H1 (cell line): ENCODE results near the gene SLC25A11. TPM values are rescaled to one million over a fixed set of nuclear protein-coding genes. Genes with fewer than 3 reads are reported as not detected.

Experiments used
- CTCF ChIA-PET: fragments of 300-600 bp; sonication (Branson Sonifier 250); formaldehyde crosslinking; loops from one replicate; lab custom pipeline; 2021; ENCODE audit not compliant: partially characterized antibody; lab: Charles Lee
- POLR2A ChIA-PET: fragments of 300-600 bp; sonication (Branson Sonifier 250); formaldehyde crosslinking; loops from one replicate; lab custom pipeline; 2021; ENCODE audit warnings: inconsistent platforms; ENCODE audit not compliant: partially characterized antibody; lab: Charles Lee
- DNase-seq, 2 experiments: peaks; one replicate each; pipeline versions ENCODE4 v3.0.0 to v3.0.0-alpha.2; 2010 to 2022; ENCODE audit warnings: low spot score in 2 of 2, low read depth in 1 of 2, mixed read lengths in 1 of 2
- FAIRE-seq: peaks from 2 replicates; lab custom pipeline; 2011; peaks lifted over from hg19 to GRCh38; lab: Jason Lieb, UNC
- H2AFZ ChIP-seq: 2 replicates; pipeline ENCODE4 v1.8.1; 2012; ENCODE audit warnings: low read length, inconsistent platforms
- H2AK5ac ChIP-seq: 2 replicates; pipeline ENCODE4 v1.6.1; 2013; ENCODE audit warnings: low read depth, low read length
- H2BK120ac ChIP-seq: replicated peaks from 2 replicates; pipeline ENCODE3; 2013; ENCODE audit warnings: low read depth, low read length, inconsistent platforms
- H2BK12ac ChIP-seq: 2 replicates; pipeline ENCODE4 v1.6.1; 2013; ENCODE audit warnings: low read depth, low read length
- H2BK15ac ChIP-seq: 2 replicates; pipeline ENCODE4 v1.6.1; 2013; ENCODE audit warnings: low read length
- H2BK20ac ChIP-seq: 2 replicates; pipeline ENCODE4 v1.6.1; 2013; ENCODE audit warnings: low read length
- H2BK5ac ChIP-seq: 2 replicates; pipeline ENCODE4 v1.6.1; 2013; ENCODE audit warnings: low read depth, low read length
- H3K14ac ChIP-seq: 2 replicates; pipeline ENCODE4 v1.6.1; 2013; ENCODE audit warnings: inconsistent platforms; ENCODE audit not compliant: insufficient read length
- H3K18ac ChIP-seq: 2 replicates; pipeline ENCODE4 v1.6.1; 2013; ENCODE audit warnings: low read length; ENCODE audit errors: extremely low read depth
- H3K23ac ChIP-seq: 2 replicates; pipeline ENCODE4 v1.6.1; 2013; ENCODE audit warnings: inconsistent platforms; ENCODE audit not compliant: insufficient read length
- H3K23me2 ChIP-seq: 2 replicates; pipeline ENCODE4 v1.6.1; 2013; ENCODE audit warnings: low read depth, low read length
- H3K27ac ChIP-seq: 2 replicates; pipeline ENCODE4 v1.6.1; 2011; ENCODE audit warnings: low read depth, low read length, inconsistent platforms
- H3K27me3 ChIP-seq, 4 experiments: replicated peaks in 1 of 4; 1 replicate in 1 of 4; 2 replicates in 3 of 4; pipeline versions ENCODE4 v1.6.1 to v1.8.1; 2011 to 2013; ENCODE audit warnings: low read length in 3 of 4, mild to moderate bottlenecking in 3 of 4, inconsistent platforms in 2 of 4, mixed read lengths in 2 of 4, moderate library complexity in 1 of 4; ENCODE audit not compliant: control insufficient read depth in 3 of 4, insufficient read depth in 3 of 4; ENCODE audit errors: extremely low read depth in 1 of 4
- H3K36me3 ChIP-seq, 4 experiments: 2 replicates each; pipeline versions ENCODE4 v1.6.1 to v1.8.1; 2011 to 2013; ENCODE audit warnings: mild to moderate bottlenecking in 4 of 4, low read length in 3 of 4, moderate library complexity in 2 of 4, control low read depth in 1 of 4, inconsistent platforms in 1 of 4; ENCODE audit not compliant: insufficient read depth in 4 of 4, control insufficient read depth in 2 of 4
- H3K4ac ChIP-seq: replicated peaks from 2 replicates; pipeline ENCODE3; 2013; ENCODE audit warnings: low read length, low read depth, mixed read lengths, inconsistent platforms; ENCODE audit not compliant: insufficient read length
- H3K4me1 ChIP-seq, 4 experiments: replicated peaks in 1 of 4; 1 replicate in 1 of 4; 2 replicates in 3 of 4; pipeline versions ENCODE4 v1.6.1 to v1.8.1; 2011 to 2013; ENCODE audit warnings: low read length in 3 of 4, inconsistent platforms in 2 of 4, mixed read lengths in 1 of 4; ENCODE audit not compliant: insufficient read depth in 4 of 4, control insufficient read depth in 3 of 4
- H3K4me2 ChIP-seq, 2 experiments: 2 replicates each; pipeline versions ENCODE4 v1.6.1 to v1.8.1; 2011 to 2013; ENCODE audit warnings: low read depth in 2 of 2, low read length in 2 of 2, control low read depth in 1 of 2, inconsistent platforms in 1 of 2, mild to moderate bottlenecking in 1 of 2; ENCODE audit not compliant: insufficient read depth in 1 of 2
- H3K4me3 ChIP-seq, 4 experiments: fragments of 200-600, 300-600 bp in 1 of 4; sonication (generic), shearing (Covaris generic), sonication (Bioruptor Twin) in 1 of 4; 2 replicates each; pipeline versions ENCODE4 v1.5.1 to v1.8.1; 2011 to 2016; ENCODE audit warnings: low read length in 4 of 4, low read depth in 3 of 4, control low read depth in 2 of 4, inconsistent platforms in 2 of 4, mild to moderate bottlenecking in 2 of 4, mixed read lengths in 1 of 4, moderate library complexity in 1 of 4; ENCODE audit not compliant: insufficient read depth in 2 of 4; ENCODE audit errors: extremely low read depth in 1 of 4
- H3K56ac ChIP-seq: replicated peaks from 2 replicates; pipeline ENCODE3; 2013; ENCODE audit warnings: low read depth, mild to moderate bottlenecking, mixed read lengths, low read length, inconsistent platforms; ENCODE audit not compliant: insufficient read length
- H3K79me1 ChIP-seq: 2 replicates; pipeline ENCODE4 v1.6.1; 2013; ENCODE audit warnings: low read depth, low read length, control low read depth
- H3K79me2 ChIP-seq, 2 experiments: 2 replicates each; pipeline versions ENCODE4 v1.6.1 to v1.8.1; 2012 to 2013; ENCODE audit warnings: low read length in 2 of 2, mild to moderate bottlenecking in 2 of 2, inconsistent platforms in 1 of 2; ENCODE audit not compliant: insufficient read depth in 2 of 2, control insufficient read depth in 1 of 2
- H3K9ac ChIP-seq, 4 experiments: replicated peaks in 1 of 4; 1 replicate in 1 of 4; 2 replicates in 3 of 4; pipeline versions ENCODE4 v1.6.1 to v1.8.1; 2011 to 2013; ENCODE audit warnings: low read depth in 3 of 4, low read length in 3 of 4, control low read depth in 2 of 4, mild to moderate bottlenecking in 2 of 4, moderate library complexity in 2 of 4, inconsistent platforms in 1 of 4; ENCODE audit errors: extremely low read depth in 1 of 4
- H3K9me3 ChIP-seq, 2 experiments: 2 replicates each; pipeline versions ENCODE4 v1.6.1 to v1.8.1; 2012 to 2013; ENCODE audit warnings: mild to moderate bottlenecking in 2 of 2, moderate library complexity in 2 of 2, control low read depth in 1 of 2, inconsistent platforms in 1 of 2, low read depth in 1 of 2, low read length in 1 of 2, mixed read lengths in 1 of 2; ENCODE audit not compliant: insufficient read depth in 2 of 2
- H4K20me1 ChIP-seq, 2 experiments: replicated peaks in 1 of 2; 2 replicates each; pipeline versions ENCODE3 to v1.8.1; 2011 to 2013; ENCODE audit warnings: inconsistent platforms in 2 of 2, low read length in 2 of 2, mild to moderate bottlenecking in 1 of 2; ENCODE audit not compliant: insufficient read depth in 2 of 2, control insufficient read depth in 1 of 2
- H4K5ac ChIP-seq: 2 replicates; pipeline ENCODE4 v1.6.1; 2013; ENCODE audit warnings: low read length, low read depth, mixed read lengths, inconsistent platforms; ENCODE audit not compliant: insufficient read length
- H4K8ac ChIP-seq: 2 replicates; pipeline ENCODE4 v1.8.0; 2013; ENCODE audit warnings: mild to moderate bottlenecking, moderate library complexity, low read length, inconsistent platforms; ENCODE audit not compliant: insufficient read depth; ENCODE audit errors: extremely low read depth
- H4K91ac ChIP-seq: replicated peaks from 2 replicates; pipeline ENCODE3; 2013; ENCODE audit warnings: low read length, mixed read lengths, inconsistent platforms; ENCODE audit not compliant: insufficient read length
- CBX5 ChIP-seq: fragments of 300-800, 300-1000 bp; sonication (generic); IDR thresholded peaks from 2 replicates; pipeline ENCODE4 v1.7.1; 2016; ENCODE audit warnings: antibody characterized with exemption, low read length, low read depth
- CTBP2 ChIP-seq: IDR thresholded peaks from 2 replicates; pipeline ENCODE4 v1.7.0; 2011; ENCODE audit warnings: borderline replicate concordance, mild to moderate bottlenecking, moderate library complexity, mixed read lengths, low read length; ENCODE audit not compliant: insufficient read depth, insufficient read length
- HDAC2 ChIP-seq, 2 experiments: fragments of 300-600 bp in 1 of 2; sonication (generic) in 1 of 2; IDR thresholded peaks; 2 replicates each; pipeline ENCODE4 v1.6.1; 2011 to 2012; ENCODE audit warnings: low read depth in 2 of 2, low read length in 2 of 2, mild to moderate bottlenecking in 2 of 2, moderate library complexity in 2 of 2, borderline replicate concordance in 1 of 2, inconsistent platforms in 1 of 2
- POLR2AphosphoS5 ChIP-seq: IDR thresholded peaks from 2 replicates; pipeline ENCODE4 v1.6.1; 2011; ENCODE audit warnings: low read depth, low read length
- RAD21 ChIP-seq, 2 experiments: IDR thresholded peaks in 1 of 2; conservative IDR thresholded peaks in 1 of 2; 2 replicates each; pipeline ENCODE4 v1.6.1; 2011; ENCODE audit warnings: low read depth in 2 of 2, low read length in 2 of 2, improper control_type of control experiment in 1 of 2, inconsistent platforms in 1 of 2, mild to moderate bottlenecking in 1 of 2, moderate library complexity in 1 of 2
- RNF2 ChIP-seq: fragments of 200-900, 300-1000 bp; sonication (generic); IDR thresholded peaks from 2 replicates; pipeline ENCODE4 v1.7.1; 2016; ENCODE audit warnings: borderline replicate concordance, low read depth, mild to moderate bottlenecking, antibody characterized with exemption, low read length; ENCODE audit not compliant: poor library complexity, severe bottlenecking; ENCODE audit errors: missing control alignments
- SAP30 ChIP-seq: fragments of 300-600 bp; sonication (generic); IDR thresholded peaks from 2 replicates; pipeline ENCODE4 v1.7.1; 2012; ENCODE audit warnings: low read length, moderate library complexity, mild to moderate bottlenecking, inconsistent platforms; ENCODE audit not compliant: insufficient read depth, insufficient replicate concordance
- SP2 ChIP-seq: IDR thresholded peaks from 2 replicates; pipeline ENCODE4 v1.6.1; 2012; ENCODE audit warnings: mild to moderate bottlenecking, low read length, inconsistent platforms
- SUZ12 ChIP-seq: fragments of 200-600 bp; sonication (generic); IDR thresholded peaks from 2 replicates; pipeline ENCODE4 v1.6.1; 2012; ENCODE audit warnings: mild to moderate bottlenecking, inconsistent platforms, low read length, moderate library complexity, mixed read lengths
- TAF7 ChIP-seq: optimal IDR thresholded peaks from 2 replicates; pipeline ENCODE3; 2011; ENCODE audit warnings: low read depth, mild to moderate bottlenecking, inconsistent platforms, low read length, moderate library complexity, borderline replicate concordance
- USF2 ChIP-seq: IDR thresholded peaks from 2 replicates; pipeline ENCODE4 v1.6.1; 2011; ENCODE audit warnings: low read length, improper control_type of control experiment
- WGBS, 2 experiments: shearing (Covaris generic) in 1 of 2; methylation state at CpG; one replicate each; pipeline versions ENCODE4 v1.1.6 to v1.1.7; 2013 to 2015; ENCODE audit warnings: low lambda C conversion rate in 2 of 2, mixed read lengths in 2 of 2, inconsistent platforms in 1 of 2, low coverage in 1 of 2, missing lambda C conversion rate in 1 of 2; ENCODE audit not compliant: insufficient replicate concordance in 2 of 2, insufficient coverage in 1 of 2, insufficient read length in 1 of 2; ENCODE audit errors: extremely low coverage in 1 of 2, missing lambda C conversion rate in 1 of 2; 5-methylcytosine and 5-hydroxymethylcytosine counted together
- polyA plus RNA-seq, 7 experiments: library from polyadenylated mRNA; depleted of rRNA in 3 of 7; stranded (reverse) in 5 of 7; unstranded in 2 of 7; fragments of >200 nt in 5 of 7; fragments of 200-250 nt in 2 of 7; gene quantifications; 1 replicate in 5 of 7; 2 replicates in 1 of 7; 4 replicates in 1 of 7; pipeline versions ENCODE4 v1.2.1 to v1.2.3, GENCODE V29; 2011 to 2013; ENCODE audit warnings: missing spikeins in 2 of 7, mixed read lengths in 2 of 7
- total RNA-seq: library from RNA; stranded (reverse); fragmentation: NEBNext Ultra II Directional; extraction: Animal tissue kit (Norgen Biotek cat#: 25700); gene quantifications from 2 replicates; pipeline ENCODE4 v1.2.1, GENCODE V29; 2021

SLC25A11 gene
- total and polyA plus RNA-seq, 2 of the 8 experiments (the other 6 are each of a cell fraction or from before 2014, with no cell fraction given), result 55.9 to 97.0 TPM

- no peak overlapping the region for H3K56ac ChIP-seq
- ChIA-PET POLR2A (interaction anchor here (0.7 to 7.3 kb wide), 7 partner anchors 9 to 20 kb away, joined by 3 to 60 read pairs (median 7); partner anchors contain the start of genes PFN1, RNF167 and SLC25A11), CTCF (interaction anchor here (1.0 to 1.1 kb wide), 3 partner anchors 10 to 28 kb away, joined by 3 to 4 read pairs (median 3); no protein-coding TSS in a partner anchor)
- H3K27me3 ChIP-seq, result no peaks in the 10 kb centered on the region
- no peaks in the 10 kb centered on the region for H3K23me2 ChIP-seq
- no peaks in the 10 kb centered on the region for H3K9me3 ChIP-seq
- no peak overlapping the region for H3K18ac ChIP-seq
- no peak overlapping the region for H2BK20ac ChIP-seq
- no peak overlapping the region for H2BK5ac ChIP-seq
- H3K4me1 ChIP-seq, result no peaks in the 10 kb centered on the region; a peak in 1 of 7 replicates
- no peak overlapping the region for H2BK15ac ChIP-seq
- FAIRE-seq (no peak), DNase-seq (no peak)
- H4K20me1 ChIP-seq, result no peaks in the 10 kb centered on the region
- H2BK12ac ChIP-seq, result no peak overlapping the region
- H3K9ac ChIP-seq, result no peak overlapping the region
- no peak overlapping the region for H3K4ac ChIP-seq
- no peak overlapping the region for H3K27ac ChIP-seq
- no peaks in the 10 kb centered on the region for H3K79me1 ChIP-seq
- H4K91ac ChIP-seq, result no peak overlapping the region
- no peak overlapping the region for H3K4me3 ChIP-seq
- no peaks in the 10 kb centered on the region for H3K79me2 ChIP-seq
- 93 to 100% methylated on average over 1 to 17 of the region's 18 CpGs for WGBS, 2 experiments
- H3K23ac ChIP-seq, result no peak overlapping the region
- H4K8ac ChIP-seq, result 0 out of 2 replicates have a peak overlapping the region, but pooled peaks have one; percentile 25
- H2AFZ ChIP-seq, result no peak overlapping the region
- H2AK5ac ChIP-seq, result no peak overlapping the region
- peaks cover 0 to 2% (median 0%) of the 10 kb centered on the region in 4 experiments; a peak in 1 of 8 replicates for H3K36me3 ChIP-seq
- H3K14ac ChIP-seq, result no peak overlapping the region
- H4K5ac ChIP-seq, result no peak overlapping the region
- H2BK120ac ChIP-seq, result no peak overlapping the region
- no peak overlapping the region for H3K4me2 ChIP-seq
- TF ChIP-seq CBX5 (no peak), SUZ12 (no peak), USF2 (no peak), RAD21 (IDR thresholded peaks at IDR 0.05 in 1 of 2, conservative IDR thresholded peaks at IDR 0.05 in 1 of 2; ENCODE audit: low read depth in 2 of 2, low read length in 2 of 2) (no peak), HDAC2 (IDR thresholded peaks at IDR 0.05; ENCODE audit: borderline replicate concordance in 1 of 2, low read depth in 2 of 2, low read length in 2 of 2) (no peak), SAP30 (no peak), SP2 (no peak), RNF2 (no peak), POLR2AphosphoS5 (no peak), CTBP2 (no peak), TAF7 (no peak)
These were observed 11.0 kb downstream of the SLC25A11 start for GRCh38 chr17:4928881-4929280.
